Breast epithelium (tissue), 3 donors: ENCODE results near the gene FSTL4.

Experiments
- CTCF ChIP-seq, 3 donors: fragments of 450-650 bp; IDR thresholded peaks; one replicate each; pipeline ENCODE4 v1.5.1; 2016 to 2017; ENCODE audit warnings: antibody characterized with exemption in 3 of 3, mild to moderate bottlenecking in 3 of 3, moderate library complexity in 3 of 3
- POLR2A ChIP-seq: fragments of 450-650 bp; IDR thresholded peaks from one replicate; pipeline ENCODE4 v1.6.1; 2016; ENCODE audit warnings: antibody characterized with exemption, mild to moderate bottlenecking, moderate library complexity
- POLR2AphosphoS5 ChIP-seq, 3 donors: sonication (generic); formaldehyde crosslinking; IDR thresholded peaks; one replicate each; pipeline ENCODE4 v1.6.1; 2017; ENCODE audit warnings: antibody characterized with exemption in 3 of 3

- no peak for TF ChIP-seq CTCF (IDR thresholded peaks at IDR 0.05)
- no peak for TF ChIP-seq POLR2AphosphoS5 (IDR thresholded peaks at IDR 0.05)
- no peak for TF ChIP-seq POLR2A
These were observed 65.8 kb downstream of the FSTL4 start for GRCh38 chr5:133546500-133546899.
